T1000 (cell line): Measurements from ENCODE around the gene ZDHHC14.
"Not testable (repeated sequence)": the region's sequence is repeated elsewhere in the genome, so short reads cannot be mapped to it uniquely, and the experiment has no call there.

Source experiments
- DNase-seq: peaks from one replicate; lab custom pipeline; 2025; ENCODE audit warnings: mixed read lengths; lab: John Stamatoyannopoulos, UW

The ZDHHC14 gene

DNA sequence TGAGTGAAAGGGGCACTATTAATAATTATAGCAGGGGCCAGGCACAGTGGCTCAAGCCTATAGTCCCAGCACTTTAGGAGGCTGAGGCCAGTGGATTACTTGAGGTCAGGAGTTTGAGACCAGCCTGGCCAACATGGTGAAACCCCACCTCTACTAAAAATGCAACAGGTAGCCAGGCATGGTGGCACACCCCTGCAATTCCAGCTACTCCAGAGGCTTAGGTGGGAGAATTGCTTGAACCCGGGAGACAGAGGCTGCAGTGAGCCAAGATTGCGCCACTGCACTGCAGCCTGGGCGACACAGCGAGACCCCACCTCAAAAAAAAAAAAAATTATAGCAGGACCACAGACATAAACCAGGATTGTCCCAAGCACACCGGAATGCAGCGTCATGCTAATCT is 340.0 kb downstream of the ZDHHC14 start:
- not testable (repeated sequence) for DNase-seq

GRCh38 chr6:157721426-157721825 is 340.4 kb downstream of the ZDHHC14 start:
- no peak for DNase-seq

DNA sequence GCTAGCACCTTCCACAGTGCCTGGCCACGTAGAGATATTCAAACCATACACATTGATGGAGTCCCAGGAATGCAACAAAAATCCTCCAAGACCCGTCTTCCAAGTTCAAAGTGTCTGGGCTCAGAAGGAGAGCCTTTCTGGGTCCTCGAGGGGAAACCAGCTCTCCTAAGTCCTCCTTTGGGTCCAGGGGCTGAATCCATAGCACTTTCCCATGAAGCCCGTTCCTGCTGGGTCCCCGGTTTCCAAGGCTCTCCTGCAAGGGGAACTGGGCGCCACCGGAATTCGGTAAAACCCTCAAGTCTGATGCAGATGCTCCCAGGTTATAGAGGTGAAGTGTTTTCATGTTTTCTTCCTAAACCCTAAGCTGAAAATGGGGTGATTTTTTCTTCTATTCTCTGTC is 340.8 kb downstream of the ZDHHC14 start:
- DNase-seq = no peak

DNA sequence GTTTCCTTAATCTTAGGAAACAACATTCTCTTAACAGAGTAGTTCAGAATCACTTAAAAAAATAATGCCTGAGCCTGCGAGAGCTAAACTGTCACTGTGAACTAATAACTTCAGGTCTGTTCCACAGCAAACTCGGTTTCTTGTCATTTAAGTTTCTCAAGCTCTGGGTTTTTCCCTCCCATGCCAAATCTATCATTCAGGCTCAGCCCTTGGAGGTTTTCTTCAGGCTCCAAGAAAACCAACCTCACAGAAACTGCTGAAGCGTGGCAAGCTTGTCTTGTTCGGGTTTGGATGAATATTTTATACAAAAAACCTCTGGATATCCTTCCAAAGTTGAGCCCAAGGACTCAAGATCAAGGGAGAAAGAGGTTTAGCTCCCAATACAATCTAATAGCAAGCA is 342.4 kb downstream of the ZDHHC14 start:
- DNase-seq = no peak

DNA sequence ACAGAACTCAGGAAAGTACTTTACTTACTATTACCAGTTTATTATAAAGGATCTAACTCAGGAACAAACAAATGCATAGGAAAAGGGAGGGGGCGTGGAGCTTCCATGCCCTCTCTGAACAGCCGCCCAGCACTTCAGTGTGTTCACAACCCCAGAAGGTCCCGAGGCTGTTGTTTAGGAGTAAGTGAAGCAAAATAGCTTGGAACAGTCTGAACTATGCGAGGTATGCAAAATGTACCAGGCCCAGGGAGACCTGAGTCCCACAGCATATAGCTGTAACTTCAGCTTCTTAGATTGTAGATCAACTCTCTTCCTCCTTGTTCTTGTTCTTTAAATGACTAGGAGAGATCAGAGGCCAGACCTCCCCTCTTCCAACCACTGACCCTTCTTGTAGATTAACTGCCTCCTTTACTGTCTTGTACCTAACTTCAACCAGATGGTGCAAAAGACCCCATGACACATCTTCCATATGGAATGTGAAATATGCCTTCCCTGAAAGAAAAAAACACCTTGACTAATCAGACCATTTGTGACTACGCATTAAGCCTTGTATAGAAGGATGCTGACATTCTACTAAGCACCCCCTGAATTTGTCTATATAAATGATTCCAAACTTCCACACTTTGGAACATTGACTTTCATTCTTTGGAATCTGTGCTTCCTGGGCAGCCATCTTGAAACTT is 343.3 kb downstream of the ZDHHC14 start:
- no peak for DNase-seq

DNA sequence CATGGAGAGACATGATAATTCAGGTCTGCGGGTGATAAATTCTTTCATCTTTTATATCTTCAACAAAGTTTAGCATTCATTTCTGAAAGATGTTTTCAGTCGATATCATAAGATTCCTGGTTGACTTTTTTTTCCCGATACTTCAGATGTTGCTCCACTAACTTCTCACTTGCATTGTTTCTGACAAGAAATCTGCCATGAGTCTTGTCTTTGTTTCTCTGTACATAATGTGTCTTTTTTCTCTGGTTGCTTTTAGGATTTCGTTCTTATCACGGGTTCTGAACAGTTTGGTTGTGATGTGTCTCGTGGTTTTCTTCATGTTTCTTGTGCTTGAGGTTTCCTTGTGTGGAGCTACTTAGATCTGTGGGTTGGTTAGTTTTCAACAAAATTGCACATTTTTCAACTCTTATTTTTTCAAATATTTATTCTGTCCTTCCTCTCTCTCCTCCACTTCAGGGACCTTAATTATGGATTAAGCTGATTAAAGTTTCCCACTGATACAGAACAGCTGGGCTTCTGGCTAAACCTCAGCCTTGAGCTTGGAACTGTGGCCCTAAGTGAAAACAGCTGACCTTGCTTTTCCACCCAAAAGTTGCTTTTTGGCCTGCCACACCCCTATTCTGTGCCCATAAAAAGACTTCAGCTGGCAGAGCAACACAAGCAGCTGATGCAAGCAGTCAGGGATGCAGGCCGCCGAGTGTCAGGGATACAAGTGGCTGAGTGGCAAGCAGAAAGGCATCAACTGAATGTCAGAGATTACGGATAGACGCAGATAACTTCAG is 344.2 kb downstream of the ZDHHC14 start:
- no peak for DNase-seq

- DNase-seq = no peak
Observed at GRCh38 chr6:157725836-157726235, 344.8 kb downstream of the ZDHHC14 start.

DNA sequence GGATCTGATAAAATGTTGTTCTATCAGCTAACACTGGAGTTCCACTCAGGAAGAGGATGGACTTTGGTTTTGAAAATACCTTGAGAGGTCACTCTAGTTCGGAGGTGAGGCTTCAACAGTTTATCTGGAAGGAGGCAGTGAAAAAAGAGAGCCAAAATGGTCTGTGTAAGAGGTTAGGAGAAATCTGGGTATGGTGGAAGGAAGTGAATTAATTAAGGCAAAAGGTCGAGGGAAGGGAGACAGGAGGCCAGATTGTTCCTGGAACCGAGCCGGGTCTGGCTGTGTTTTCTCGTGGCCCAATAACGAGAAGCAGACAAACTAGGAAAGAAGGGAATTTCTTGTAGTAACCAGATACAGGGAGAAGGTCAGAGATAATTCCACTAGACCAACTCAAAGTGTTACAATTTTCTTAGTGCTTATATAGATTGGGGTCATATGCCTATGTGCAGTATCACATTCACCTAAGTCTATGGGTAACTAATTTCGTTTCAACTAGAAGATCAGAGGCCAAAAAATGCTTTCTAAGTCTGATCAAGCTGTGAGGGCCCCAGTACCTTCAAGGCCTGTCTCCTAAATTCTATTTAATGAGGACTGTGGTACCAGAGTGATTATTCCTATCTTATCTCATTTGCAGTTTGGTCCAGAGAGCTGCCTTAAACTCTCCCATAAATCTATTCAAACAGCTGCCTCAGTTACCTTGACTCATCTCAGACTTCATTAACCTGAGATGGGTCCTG is 346.1 kb downstream of the ZDHHC14 start:
- no peak for DNase-seq
